Fibroblast of lung (primary cell): Measurements from ENCODE around the gene DPM3. TPM values are rescaled to one million over a fixed set of nuclear protein-coding genes. Genes with fewer than 3 reads are reported as not detected.
"Not testable (repeated sequence)": the region's sequence is repeated elsewhere in the genome, so short reads cannot be mapped to it uniquely, and the experiment has no call there.

Experiments used
- DNase-seq, 2 donors: peaks; one replicate each; pipeline versions ENCODE4 v3.0.0 to v3.0.0-alpha.2; 2010; ENCODE audit warnings: low read depth in 2 of 2
- H2AFZ ChIP-seq: 2 replicates; pipeline ENCODE4 v1.5.1; 2012; ENCODE audit warnings: low read length, control low read depth, inconsistent platforms
- H3K27ac ChIP-seq: 2 replicates; pipeline ENCODE4 v1.5.1; 2011; ENCODE audit warnings: low read length, control low read depth; ENCODE audit not compliant: insufficient read depth
- H3K27me3 ChIP-seq: 2 replicates; pipeline ENCODE4 v1.5.1; 2011; ENCODE audit warnings: mild to moderate bottlenecking, low read length; ENCODE audit not compliant: control insufficient read depth, insufficient read depth
- H3K36me3 ChIP-seq: 2 replicates; pipeline ENCODE4 v1.5.1; 2011; ENCODE audit warnings: low read length; ENCODE audit not compliant: control insufficient read depth, insufficient read depth
- H3K4me1 ChIP-seq: 2 replicates; pipeline ENCODE4 v1.5.1; 2011; ENCODE audit warnings: low read length; ENCODE audit not compliant: control insufficient read depth, insufficient read depth; ENCODE audit errors: extremely low read depth
- H3K4me2 ChIP-seq: 2 replicates; pipeline ENCODE4 v1.5.1; 2011; ENCODE audit warnings: low read length, control low read depth; ENCODE audit not compliant: insufficient read depth; ENCODE audit errors: extremely low read depth
- H3K4me3 ChIP-seq, 4 experiments: fragments of 200-600 bp in 1 of 4; sonication (generic) in 1 of 4; replicated peaks in 1 of 4; 2 replicates each; pipeline ENCODE4 v1.5.1; 2011 to 2016; ENCODE audit warnings: low read length in 4 of 4, low read depth in 3 of 4, mild to moderate bottlenecking in 3 of 4, control low read depth in 2 of 4, inconsistent platforms in 1 of 4, mixed read lengths in 1 of 4; ENCODE audit not compliant: insufficient read depth in 1 of 4; ENCODE audit errors: control extremely low read depth in 1 of 4
- H3K79me2 ChIP-seq: 2 replicates; pipeline ENCODE4 v1.5.1; 2012; ENCODE audit warnings: mild to moderate bottlenecking, low read length, inconsistent platforms; ENCODE audit not compliant: control insufficient read depth, insufficient read depth
- H3K9ac ChIP-seq: 2 replicates; pipeline ENCODE4 v1.5.1; 2011; ENCODE audit warnings: mild to moderate bottlenecking, low read length, control low read depth; ENCODE audit not compliant: insufficient read depth
- H3K9me3 ChIP-seq: 2 replicates; pipeline ENCODE4 v1.5.1; 2012; ENCODE audit warnings: low read depth, low read length; ENCODE audit not compliant: control insufficient read depth, insufficient read depth
- H4K20me1 ChIP-seq: 2 replicates; pipeline ENCODE4 v1.5.1; 2011; ENCODE audit warnings: low read length; ENCODE audit not compliant: control insufficient read depth, insufficient read depth; ENCODE audit errors: extremely low read depth
- CTCF ChIP-seq, 2 donors: IDR thresholded peaks in 1 of 2; conservative IDR thresholded peaks in 1 of 2; 1 replicate in 1 of 2; 2 replicates in 1 of 2; pipeline ENCODE4 v1.5.1; 2011 to 2012; ENCODE audit warnings: low read length in 2 of 2, control low read depth in 1 of 2, inconsistent platforms in 1 of 2, low read depth in 1 of 2, mild to moderate bottlenecking in 1 of 2
- EZH2 ChIP-seq: IDR thresholded peaks from 2 replicates; pipeline ENCODE4 v1.5.1; 2012; ENCODE audit warnings: low read length, control low read depth, mild to moderate bottlenecking; ENCODE audit errors: missing control alignments
- polyA plus RNA-seq, 2 donors: library from polyadenylated mRNA; depleted of rRNA in 1 of 2; stranded (reverse) in 1 of 2; unstranded in 1 of 2; fragments of >200 nt; gene quantifications; 2 replicates each; pipeline ENCODE4 v1.2.1, GENCODE V29; 2011 to 2012; ENCODE audit warnings: missing spikeins in 1 of 2
- total RNA-seq: library from RNA; depleted of rRNA; stranded (reverse); fragments of >200 nt; gene quantifications from 2 replicates; pipeline ENCODE4 v1.2.1, GENCODE V29; 2014

DPM3 gene
- total and polyA plus RNA-seq, 2 donors (not counting 1 experiment from before 2014, with no cell fraction given): 31.9 to 40.5 TPM

GRCh38 chr1:155121249-155121648 is 19.1 kb downstream of the DPM3 start:
- no peak for DNase-seq
- no peak overlapping the region for H3K9ac ChIP-seq
- no peaks in the 10 kb centered on the region for H3K79me2 ChIP-seq
- H3K36me3 ChIP-seq: no peaks in the 10 kb centered on the region
- no peak overlapping the region for H3K27ac ChIP-seq
- no peak for TF ChIP-seq EZH2
- TF ChIP-seq CTCF (conservative IDR thresholded peaks at IDR 0.05 in 1 of 2, IDR thresholded peaks at IDR 0.05 in 1 of 2; ENCODE audit: low read depth in 1 of 2, low read length in 2 of 2): no peak
- peaks cover 29% of the 10 kb centered on the region for H3K27me3 ChIP-seq
- H3K4me3 ChIP-seq: no peak overlapping the region
- H4K20me1 ChIP-seq: no peaks in the 10 kb centered on the region
- no peak overlapping the region for H3K4me2 ChIP-seq
- H3K9me3 ChIP-seq: no peaks in the 10 kb centered on the region
- no peaks in the 10 kb centered on the region for H3K4me1 ChIP-seq
- no peak overlapping the region for H2AFZ ChIP-seq

GRCh38 chr1:155120253-155120652 is 20.1 kb downstream of the DPM3 start:
- no peak for DNase-seq
- Histone ChIP-seq H3K4me1 (no peaks in the 10 kb centered on the region), H3K9ac (no peak overlapping the region), H3K4me2 (no peak overlapping the region), H2AFZ (no peak overlapping the region), H3K27me3 (peaks cover 22% of the 10 kb centered on the region), H4K20me1 (no peaks in the 10 kb centered on the region), H3K79me2 (no peaks in the 10 kb centered on the region), H3K4me3 (no peak overlapping the region), H3K9me3 (no peaks in the 10 kb centered on the region), H3K27ac (no peak overlapping the region), H3K36me3 (no peaks in the 10 kb centered on the region)
- TF ChIP-seq CTCF (conservative IDR thresholded peaks at IDR 0.05 in 1 of 2, IDR thresholded peaks at IDR 0.05 in 1 of 2; ENCODE audit: low read depth in 1 of 2, low read length in 2 of 2) (no peak), EZH2 (no peak)

GRCh38 chr1:155118090-155118489 is 22.2 kb downstream of the DPM3 start:
- DNase-seq, H3K36me3 ChIP-seq, H2AFZ ChIP-seq, H3K27me3 ChIP-seq, H3K9ac ChIP-seq, H3K27ac ChIP-seq, H3K9me3 ChIP-seq, H4K20me1 ChIP-seq, H3K4me3 ChIP-seq, H3K79me2 ChIP-seq, H3K4me1 ChIP-seq, H3K4me2 ChIP-seq: not testable (repeated sequence)
